ENCODE measurements around the gene RCBTB1. TPM values are rescaled to one million over a fixed set of nuclear protein-coding genes. Genes with fewer than 3 reads are reported as not detected.

RCBTB1 gene
- total RNA-seq, 2 donors from 2014 or later, result 15.7 to 29.4 TPM

DNA sequence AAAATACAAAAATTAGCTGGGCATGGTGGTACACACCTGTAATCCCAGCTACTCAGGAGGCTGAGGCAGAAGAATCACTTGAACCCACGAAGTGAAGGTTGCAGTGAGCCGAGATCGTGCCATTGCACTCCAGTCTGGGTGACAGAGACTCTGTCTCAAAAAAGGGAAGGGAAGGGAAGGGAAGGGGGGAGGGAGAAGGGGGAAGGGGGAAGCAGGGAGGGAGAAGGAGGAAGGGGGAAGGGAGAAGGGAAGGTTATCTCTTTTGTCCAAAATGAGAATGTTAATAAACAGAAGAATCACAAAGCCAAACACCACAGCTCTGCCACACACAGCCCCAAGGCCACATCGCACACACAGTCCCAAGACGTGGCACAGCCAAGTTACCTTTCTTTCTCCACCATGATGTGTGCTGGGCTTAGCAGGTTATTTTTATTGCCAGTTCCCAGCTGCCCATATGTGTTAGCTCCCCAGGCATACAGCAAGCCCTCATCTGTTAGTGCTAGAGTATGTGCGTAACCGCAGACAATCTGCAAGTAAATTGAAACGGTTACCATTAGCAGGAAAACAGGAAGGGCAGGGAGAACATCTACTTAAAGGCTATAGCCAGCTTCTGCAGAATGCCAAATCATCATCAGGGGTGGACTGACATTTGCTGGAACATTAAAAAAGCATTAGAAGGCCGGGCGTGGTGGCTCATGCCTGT, 34.3 kb downstream of the RCBTB1 start:
- 94% methylated on average over 10 of the region's 10 CpGs for WGBS

GRCh38 chr13:49549289-49549688, 36.1 kb downstream of the RCBTB1 start:
- no peak for DNase-seq (ENCODE audit: low spot score)
- intact Hi-C loops (cut with DNase I), result no loop called here
- Histone ChIP-seq H3K4me3 (no peak overlapping the region), H3K27me3 (replicated peaks; ENCODE audit: insufficient read depth) (no peaks in the 10 kb centered on the region), H3K27ac (no peak overlapping the region), H3K4me1 (replicated peaks) (no peaks in the 10 kb centered on the region), H3K9me3 (no peaks in the 10 kb centered on the region), H3K36me3 (no peaks in the 10 kb centered on the region)
- TF ChIP-seq POLR2A (IDR thresholded peaks at IDR 0.05) (no peak), POLR2AphosphoS5 (IDR thresholded peaks at IDR 0.05) (no peak), CTCF (IDR thresholded peaks at IDR 0.05) (no peak)
- WGBS, result 91% methylated on average over 15 of the region's 15 CpGs

More for the DNA sequence above, 34.3 kb downstream of the RCBTB1 start:
- Histone ChIP-seq H3K4me3 (no peak overlapping the region), H3K27me3 (replicated peaks; ENCODE audit: insufficient read depth) (no peaks in the 10 kb centered on the region), H3K36me3 (no peaks in the 10 kb centered on the region), H3K27ac (no peak overlapping the region), H3K4me1 (replicated peaks) (no peaks in the 10 kb centered on the region), H3K9me3 (no peaks in the 10 kb centered on the region)
- DNase-seq (ENCODE audit: low spot score), result no peak
- intact Hi-C loops (cut with DNase I), result no loop called here
- TF ChIP-seq CTCF (IDR thresholded peaks at IDR 0.05), result no peak
- no peak for TF ChIP-seq POLR2A (IDR thresholded peaks at IDR 0.05)
- TF ChIP-seq POLR2AphosphoS5 (IDR thresholded peaks at IDR 0.05), result no peak

DNA sequence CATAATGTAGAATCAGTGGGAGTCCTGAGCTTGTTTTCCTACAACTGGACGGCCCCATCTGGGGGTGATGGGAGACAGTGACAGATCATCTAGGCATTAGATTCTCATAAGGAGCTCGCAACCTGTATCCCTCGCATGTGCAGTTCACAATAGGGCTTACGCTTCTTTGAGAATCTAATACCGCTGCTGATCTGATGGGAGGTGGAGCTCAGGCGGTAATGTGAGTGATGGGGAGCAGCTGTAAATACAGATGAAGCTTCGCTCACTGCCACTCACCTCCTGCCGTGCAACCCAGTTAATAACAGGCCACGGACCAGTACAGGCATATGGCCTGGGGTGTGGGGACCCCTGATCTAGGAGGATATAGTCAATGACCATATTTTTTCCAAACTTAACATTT, 38.8 kb downstream of the RCBTB1 start:
- intact Hi-C loops (cut with DNase I), result no loop called here
- H3K36me3 ChIP-seq, result no peaks in the 10 kb centered on the region
- TF ChIP-seq CTCF (IDR thresholded peaks at IDR 0.05), result no peak
- no peak for TF ChIP-seq POLR2A (IDR thresholded peaks at IDR 0.05)
- TF ChIP-seq POLR2AphosphoS5 (IDR thresholded peaks at IDR 0.05), result no peak
- WGBS, result 95% methylated on average over 9 of the region's 9 CpGs
- no peaks in the 10 kb centered on the region for H3K27me3 ChIP-seq (replicated peaks; ENCODE audit: insufficient read depth)
- H3K4me3 ChIP-seq, result no peak overlapping the region
- H3K9me3 ChIP-seq, result no peaks in the 10 kb centered on the region
- no peaks in the 10 kb centered on the region for H3K4me1 ChIP-seq (replicated peaks)
- no peak overlapping the region for H3K27ac ChIP-seq
- DNase-seq (ENCODE audit: low spot score), result no peak

GRCh38 chr13:49545661-49546060, 39.7 kb downstream of the RCBTB1 start:
- intact Hi-C loops (cut with DNase I), result no loop called here
- Histone ChIP-seq H3K27ac (no peak overlapping the region), H3K27me3 (replicated peaks; ENCODE audit: insufficient read depth) (no peaks in the 10 kb centered on the region), H3K4me3 (no peak overlapping the region), H3K4me1 (replicated peaks) (no peaks in the 10 kb centered on the region), H3K9me3 (no peaks in the 10 kb centered on the region), H3K36me3 (no peaks in the 10 kb centered on the region)
- WGBS, result 76% methylated on average over 4 of the region's 4 CpGs
- no peak for DNase-seq (ENCODE audit: low spot score)
- no peak for TF ChIP-seq POLR2AphosphoS5 (IDR thresholded peaks at IDR 0.05)
- no peak for TF ChIP-seq CTCF (IDR thresholded peaks at IDR 0.05)
- no peak for TF ChIP-seq POLR2A (IDR thresholded peaks at IDR 0.05)

DNA sequence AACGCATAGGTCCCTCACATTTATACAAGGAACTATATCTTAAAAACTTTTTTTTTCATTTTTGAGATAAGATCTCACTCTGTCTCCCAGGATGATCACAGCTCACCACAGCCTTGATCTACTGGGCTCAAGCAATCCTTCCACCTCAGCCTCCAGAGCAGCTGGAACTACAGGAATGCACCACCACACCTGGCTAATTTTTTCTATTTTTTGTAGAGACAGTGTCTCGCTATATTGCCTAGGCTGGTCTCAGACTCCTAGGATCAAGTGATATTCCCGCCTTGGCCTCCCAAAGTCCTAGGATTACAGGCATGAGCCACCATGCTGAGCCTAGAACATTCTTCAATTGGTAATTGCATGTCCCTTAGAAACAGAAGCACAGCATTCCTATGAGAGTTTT, 41.7 kb downstream of the RCBTB1 start:
- H3K27ac ChIP-seq, result no peak overlapping the region
- no peak overlapping the region for H3K4me3 ChIP-seq
- H3K36me3 ChIP-seq, result no peaks in the 10 kb centered on the region
- 94% methylated on average over 3 of the region's 3 CpGs for WGBS
- no peaks in the 10 kb centered on the region for H3K9me3 ChIP-seq
- no peaks in the 10 kb centered on the region for H3K4me1 ChIP-seq (replicated peaks)
- no peak for DNase-seq (ENCODE audit: low spot score)
- no peaks in the 10 kb centered on the region for H3K27me3 ChIP-seq (replicated peaks; ENCODE audit: insufficient read depth)
- TF ChIP-seq CTCF (IDR thresholded peaks at IDR 0.05), result no peak
- no peak for TF ChIP-seq POLR2AphosphoS5 (IDR thresholded peaks at IDR 0.05)
- TF ChIP-seq POLR2A (IDR thresholded peaks at IDR 0.05), result no peak
- intact Hi-C loops (cut with DNase I), result no loop called here

All from prostate gland (tissue), 2 donors.